ENCODE results near the gene NEMP1.
"Not testable (repeated sequence)": the region's sequence is repeated elsewhere in the genome, so short reads cannot be mapped to it uniquely, and the experiment has no call there.

Gene NEMP1

GRCh38 chr12:57019983-57020719, 58.4 kb downstream of the NEMP1 start:
- no peak for DNase-seq

GRCh38 chr12:57018906-57019305, 59.7 kb downstream of the NEMP1 start:
- no peak for DNase-seq

- DNase-seq, result not testable (repeated sequence)
Measured at GRCh38 chr12:57018353-57018752, 60.2 kb downstream of the NEMP1 start.

GRCh38 chr12:57016348-57016747, 62.2 kb downstream of the NEMP1 start, which contains the start of gene TAC3:
TAC3 (minus strand) TSS chr12:57016529; CDS start chr12:57015797, 732 bp downstream.
- no peak for DNase-seq

GRCh38 chr12:57012600-57013465, 65.8 kb downstream of the NEMP1 start:
- no peak for DNase-seq

- no peak for DNase-seq
Measured at GRCh38 chr12:57011438-57012424, 66.9 kb downstream of the NEMP1 start.

GRCh38 chr12:57010627-57011247, 67.9 kb downstream of the NEMP1 start:
- DNase-seq, result no peak

- DNase-seq, result no peak
Measured at GRCh38 chr12:57009949-57010626, 68.5 kb downstream of the NEMP1 start.

GRCh38 chr12:57008178-57008577, 70.4 kb downstream of the NEMP1 start:
- no peak for DNase-seq

GRCh38 chr12:57006809-57007475, 71.6 kb downstream of the NEMP1 start:
- no peak for DNase-seq

- DNase-seq, result peak; percentile 63
Measured at GRCh38 chr12:57005980-57006808, 72.4 kb downstream of the NEMP1 start, which contains the start of gene ZBTB39. ZBTB39 (minus strand) TSS chr12:57006546; CDS start chr12:57004917, 1,629 bp downstream.
